ENCODE measurements around the gene MRPL45. TPM values are rescaled to one million over a fixed set of nuclear protein-coding genes. Genes with fewer than 3 reads are reported as not detected.

Gene MRPL45
- total and polyA plus RNA-seq, 2 of the 13 experiments (the other 11 are each of a cell fraction or from before 2014, with no cell fraction given), result 89.5 to 157 TPM

DNA sequence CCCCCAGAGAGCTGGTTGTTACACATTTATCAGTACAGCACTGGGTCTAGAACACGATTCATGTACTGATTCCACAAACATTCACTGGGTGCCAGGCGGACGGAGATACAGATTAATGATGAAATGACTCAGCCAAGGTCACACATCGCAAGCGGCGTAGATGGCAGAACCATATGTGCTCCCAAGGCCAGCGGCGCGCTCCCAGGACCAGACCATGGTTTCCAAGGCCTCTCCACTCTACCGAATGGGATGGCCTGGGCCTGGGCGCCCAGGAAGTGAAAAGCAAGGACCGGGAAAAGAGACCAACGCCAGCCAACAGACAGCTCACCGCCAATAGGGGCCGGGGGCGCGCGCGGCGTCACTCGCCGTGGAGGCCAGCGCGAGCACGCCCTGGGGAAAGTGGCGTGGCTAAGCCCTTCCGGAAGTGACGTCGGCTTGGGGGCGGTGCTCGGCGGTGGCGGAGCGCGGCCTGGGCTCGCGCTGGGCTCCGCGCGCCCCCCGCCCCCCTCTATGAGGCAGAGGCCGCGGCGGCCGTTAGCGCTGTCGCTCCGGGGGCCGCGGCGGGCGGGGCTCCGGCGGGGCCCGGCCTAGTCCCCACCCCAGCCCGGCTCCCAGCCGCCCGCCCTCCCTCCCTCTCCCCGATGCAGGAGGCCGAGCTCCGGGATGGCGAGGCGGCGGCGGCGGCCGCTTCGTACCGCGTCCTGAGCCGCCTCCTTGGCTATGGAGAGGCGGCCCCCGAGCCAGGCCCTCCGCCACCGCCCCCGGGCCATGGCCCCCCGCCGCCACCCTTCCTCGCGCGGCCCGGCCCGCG is 54.6 kb downstream of the MRPL45 start, which contains the start of gene SOCS7 (continued):
- TF ChIP-seq, protein P1, sequence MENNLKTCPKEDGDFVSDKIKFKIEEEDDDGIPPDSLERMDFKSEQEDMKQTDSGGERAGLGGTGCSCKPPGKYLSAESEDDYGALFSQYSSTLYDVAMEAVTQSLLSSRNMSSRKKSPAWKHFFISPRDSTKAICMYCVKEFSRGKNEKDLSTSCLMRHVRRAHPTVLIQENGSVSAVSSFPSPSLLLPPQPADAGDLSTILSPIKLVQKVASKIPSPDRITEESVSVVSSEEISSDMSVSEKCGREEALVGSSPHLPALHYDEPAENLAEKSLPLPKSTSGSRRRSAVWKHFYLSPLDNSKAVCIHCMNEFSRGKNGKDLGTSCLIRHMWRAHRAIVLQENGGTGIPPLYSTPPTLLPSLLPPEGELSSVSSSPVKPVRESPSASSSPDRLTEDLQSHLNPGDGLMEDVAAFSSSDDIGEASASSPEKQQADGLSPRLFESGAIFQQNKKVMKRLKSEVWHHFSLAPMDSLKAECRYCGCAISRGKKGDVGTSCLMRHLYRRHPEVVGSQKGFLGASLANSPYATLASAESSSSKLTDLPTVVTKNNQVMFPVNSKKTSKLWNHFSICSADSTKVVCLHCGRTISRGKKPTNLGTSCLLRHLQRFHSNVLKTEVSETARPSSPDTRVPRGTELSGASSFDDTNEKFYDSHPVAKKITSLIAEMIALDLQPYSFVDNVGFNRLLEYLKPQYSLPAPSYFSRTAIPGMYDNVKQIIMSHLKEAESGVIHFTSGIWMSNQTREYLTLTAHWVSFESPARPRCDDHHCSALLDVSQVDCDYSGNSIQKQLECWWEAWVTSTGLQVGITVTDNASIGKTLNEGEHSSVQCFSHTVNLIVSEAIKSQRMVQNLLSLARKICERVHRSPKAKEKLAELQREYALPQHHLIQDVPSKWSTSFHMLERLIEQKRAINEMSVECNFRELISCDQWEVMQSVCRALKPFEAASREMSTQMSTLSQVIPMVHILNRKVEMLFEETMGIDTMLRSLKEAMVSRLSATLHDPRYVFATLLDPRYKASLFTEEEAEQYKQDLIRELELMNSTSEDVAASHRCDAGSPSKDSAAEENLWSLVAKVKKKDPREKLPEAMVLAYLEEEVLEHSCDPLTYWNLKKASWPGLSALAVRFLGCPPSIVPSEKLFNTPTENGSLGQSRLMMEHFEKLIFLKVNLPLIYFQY (CRISPR knock-in tag; IDR thresholded peaks at IDR 0.05; ENCODE audit: borderline replicate concordance), result peak; percentile 76; the same call in 1 of the 2 replicates
- TF ChIP-seq ZBTB7B (CRISPR knock-in tag; IDR thresholded peaks at IDR 0.05), result peak; percentile 63; the same call in 1 of the 2 replicates
- TF ChIP-seq ARHGAP35 (CRISPR knock-in tag; IDR thresholded peaks at IDR 0.05; ENCODE audit: borderline replicate concordance), result no peak
- TF ChIP-seq, protein P2, sequence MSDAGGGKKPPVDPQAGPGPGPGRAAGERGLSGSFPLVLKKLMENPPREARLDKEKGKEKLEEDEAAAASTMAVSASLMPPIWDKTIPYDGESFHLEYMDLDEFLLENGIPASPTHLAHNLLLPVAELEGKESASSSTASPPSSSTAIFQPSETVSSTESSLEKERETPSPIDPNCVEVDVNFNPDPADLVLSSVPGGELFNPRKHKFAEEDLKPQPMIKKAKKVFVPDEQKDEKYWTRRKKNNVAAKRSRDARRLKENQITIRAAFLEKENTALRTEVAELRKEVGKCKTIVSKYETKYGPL (CRISPR knock-in tag; IDR thresholded peaks at IDR 0.05), result 0 out of 2 replicates have a peak, but pooled peaks have one; percentile 37
- no peak for TF ChIP-seq ZNF703 (CRISPR knock-in tag; IDR thresholded peaks at IDR 0.05; ENCODE audit: borderline replicate concordance)
- peak; percentile 97 for TF ChIP-seq FOXC1 (CRISPR knock-in tag; IDR thresholded peaks at IDR 0.05; ENCODE audit: borderline replicate concordance)
- TF ChIP-seq ZNF766 (CRISPR knock-in tag; IDR thresholded peaks at IDR 0.05; ENCODE audit: borderline replicate concordance), result peak; percentile 53; the same call in 1 of the 2 replicates
- no peak for TF ChIP-seq GTF2F1 (IDR thresholded peaks at IDR 0.05; ENCODE audit: low read length)
- TF ChIP-seq, protein P3, sequence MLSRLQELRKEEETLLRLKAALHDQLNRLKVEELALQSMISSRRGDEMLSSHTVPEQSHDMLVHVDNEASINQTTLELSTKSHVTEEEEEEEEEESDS (CRISPR knock-in tag; IDR thresholded peaks at IDR 0.05; ENCODE audit: borderline replicate concordance), result no peak
- peak; percentile 59; the same call in 1 of the 2 replicates for TF ChIP-seq KDM5B (CRISPR knock-in tag; IDR thresholded peaks at IDR 0.05; ENCODE audit: borderline replicate concordance)
- TF ChIP-seq SMC3 (IDR thresholded peaks at IDR 0.05; ENCODE audit: low read length), result no peak
- no peak for TF ChIP-seq HNRNPH1 (optimal IDR thresholded peaks at IDR 0.05; ENCODE audit: low read depth, low read length)
- TF ChIP-seq SIX1 (CRISPR knock-in tag; IDR thresholded peaks at IDR 0.05; ENCODE audit: borderline replicate concordance), result 0 out of 2 replicates have a peak, but pooled peaks have one; percentile 18
- TF ChIP-seq, protein P4, sequence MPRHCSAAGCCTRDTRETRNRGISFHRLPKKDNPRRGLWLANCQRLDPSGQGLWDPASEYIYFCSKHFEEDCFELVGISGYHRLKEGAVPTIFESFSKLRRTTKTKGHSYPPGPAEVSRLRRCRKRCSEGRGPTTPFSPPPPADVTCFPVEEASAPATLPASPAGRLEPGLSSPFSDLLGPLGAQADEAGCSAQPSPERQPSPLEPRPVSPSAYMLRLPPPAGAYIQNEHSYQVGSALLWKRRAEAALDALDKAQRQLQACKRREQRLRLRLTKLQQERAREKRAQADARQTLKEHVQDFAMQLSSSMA (CRISPR knock-in tag; IDR thresholded peaks at IDR 0.05), result peak; percentile 46; the same call in 1 of the 2 replicates
- TF ChIP-seq, protein P5, sequence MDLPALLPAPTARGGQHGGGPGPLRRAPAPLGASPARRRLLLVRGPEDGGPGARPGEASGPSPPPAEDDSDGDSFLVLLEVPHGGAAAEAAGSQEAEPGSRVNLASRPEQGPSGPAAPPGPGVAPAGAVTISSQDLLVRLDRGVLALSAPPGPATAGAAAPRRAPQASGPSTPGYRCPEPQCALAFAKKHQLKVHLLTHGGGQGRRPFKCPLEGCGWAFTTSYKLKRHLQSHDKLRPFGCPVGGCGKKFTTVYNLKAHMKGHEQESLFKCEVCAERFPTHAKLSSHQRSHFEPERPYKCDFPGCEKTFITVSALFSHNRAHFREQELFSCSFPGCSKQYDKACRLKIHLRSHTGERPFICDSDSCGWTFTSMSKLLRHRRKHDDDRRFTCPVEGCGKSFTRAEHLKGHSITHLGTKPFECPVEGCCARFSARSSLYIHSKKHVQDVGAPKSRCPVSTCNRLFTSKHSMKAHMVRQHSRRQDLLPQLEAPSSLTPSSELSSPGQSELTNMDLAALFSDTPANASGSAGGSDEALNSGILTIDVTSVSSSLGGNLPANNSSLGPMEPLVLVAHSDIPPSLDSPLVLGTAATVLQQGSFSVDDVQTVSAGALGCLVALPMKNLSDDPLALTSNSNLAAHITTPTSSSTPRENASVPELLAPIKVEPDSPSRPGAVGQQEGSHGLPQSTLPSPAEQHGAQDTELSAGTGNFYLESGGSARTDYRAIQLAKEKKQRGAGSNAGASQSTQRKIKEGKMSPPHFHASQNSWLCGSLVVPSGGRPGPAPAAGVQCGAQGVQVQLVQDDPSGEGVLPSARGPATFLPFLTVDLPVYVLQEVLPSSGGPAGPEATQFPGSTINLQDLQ (CRISPR knock-in tag; IDR thresholded peaks at IDR 0.05), result peak; percentile 84; the same call in 1 of the 2 replicates
- peak; percentile 66 for TF ChIP-seq HMG20B (CRISPR knock-in tag; conservative IDR thresholded peaks at IDR 0.05)
- TF ChIP-seq, protein P6, sequence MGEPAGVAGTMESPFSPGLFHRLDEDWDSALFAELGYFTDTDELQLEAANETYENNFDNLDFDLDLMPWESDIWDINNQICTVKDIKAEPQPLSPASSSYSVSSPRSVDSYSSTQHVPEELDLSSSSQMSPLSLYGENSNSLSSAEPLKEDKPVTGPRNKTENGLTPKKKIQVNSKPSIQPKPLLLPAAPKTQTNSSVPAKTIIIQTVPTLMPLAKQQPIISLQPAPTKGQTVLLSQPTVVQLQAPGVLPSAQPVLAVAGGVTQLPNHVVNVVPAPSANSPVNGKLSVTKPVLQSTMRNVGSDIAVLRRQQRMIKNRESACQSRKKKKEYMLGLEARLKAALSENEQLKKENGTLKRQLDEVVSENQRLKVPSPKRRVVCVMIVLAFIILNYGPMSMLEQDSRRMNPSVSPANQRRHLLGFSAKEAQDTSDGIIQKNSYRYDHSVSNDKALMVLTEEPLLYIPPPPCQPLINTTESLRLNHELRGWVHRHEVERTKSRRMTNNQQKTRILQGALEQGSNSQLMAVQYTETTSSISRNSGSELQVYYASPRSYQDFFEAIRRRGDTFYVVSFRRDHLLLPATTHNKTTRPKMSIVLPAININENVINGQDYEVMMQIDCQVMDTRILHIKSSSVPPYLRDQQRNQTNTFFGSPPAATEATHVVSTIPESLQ (CRISPR knock-in tag; conservative IDR thresholded peaks at IDR 0.05), result no peak; the same call in 1 of the 2 replicates
